SH-SY5Y (cell line): ENCODE results near the gene ISLR2.

Source experiments
- GATA2 ChIP-seq: IDR thresholded peaks from 2 replicates; pipeline ENCODE4 v1.6.1; 2011; ENCODE audit warnings: mild to moderate bottlenecking, low read depth, low read length
- GATA3 ChIP-seq: IDR thresholded peaks from 2 replicates; pipeline ENCODE4 v1.6.1; 2011; ENCODE audit warnings: low read depth, mild to moderate bottlenecking, low read length, moderate library complexity

- TF ChIP-seq GATA2 (no peak), GATA3 (no peak)
Measured at GRCh38 chr15:74121039-74121438, 9.3 kb upstream of the ISLR2 start.
